Left hindlimb (tissue), 1 donor: ENCODE results near the gene ENTPD6.
"Not testable (repeated sequence)": the region's sequence is repeated elsewhere in the genome, so short reads cannot be mapped to it uniquely, and the experiment has no call there.

Experiments used
- DNase-seq: peaks from one replicate; pipeline ENCODE4 v3.0.0-alpha.2; 2018

Gene ENTPD6

DNA sequence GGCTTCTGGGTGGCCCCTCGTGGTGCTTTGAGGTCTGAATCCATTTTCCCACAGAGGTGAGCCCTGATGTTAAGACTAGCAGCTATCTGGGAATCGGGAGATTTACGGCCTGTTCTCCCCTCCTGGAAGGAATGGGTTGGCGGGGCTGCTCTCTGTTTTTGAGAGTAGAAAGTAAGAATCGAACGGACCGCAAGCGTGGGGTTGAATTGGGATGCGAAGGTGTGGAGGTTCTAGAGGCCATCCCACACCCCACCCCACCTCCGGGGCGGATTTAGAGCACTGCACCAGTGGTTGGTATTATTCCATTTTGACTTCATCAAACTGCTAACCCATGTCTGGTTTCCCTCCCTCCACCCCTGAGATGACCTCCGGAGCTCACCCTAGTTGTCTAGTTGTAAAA lies 63.8 kb downstream of the ENTPD6 start:
- no peak for DNase-seq

DNA sequence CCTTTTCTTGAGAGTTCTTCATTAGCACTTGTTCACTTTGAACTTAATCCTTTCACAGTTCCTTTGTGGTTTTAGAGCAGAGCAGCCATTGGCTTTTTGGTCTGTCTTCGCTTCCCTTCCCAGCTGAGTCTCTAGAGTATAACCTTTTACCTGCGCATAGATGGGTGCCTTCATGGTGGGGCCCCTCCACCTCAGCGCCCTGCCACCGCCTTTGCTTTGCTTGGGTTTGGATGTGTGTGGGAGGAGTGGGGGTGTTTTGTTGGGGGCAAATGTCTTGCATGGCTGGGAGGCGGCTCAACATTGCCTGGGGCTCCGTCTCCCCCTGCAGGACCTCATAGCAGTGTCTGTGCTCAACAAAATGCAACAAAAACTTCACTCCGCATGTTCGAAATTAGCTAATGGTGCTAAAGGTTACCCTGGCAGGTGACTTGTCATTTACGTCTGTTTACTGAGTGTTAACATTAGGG lies 64.3 kb downstream of the ENTPD6 start:
- no peak for DNase-seq

DNA sequence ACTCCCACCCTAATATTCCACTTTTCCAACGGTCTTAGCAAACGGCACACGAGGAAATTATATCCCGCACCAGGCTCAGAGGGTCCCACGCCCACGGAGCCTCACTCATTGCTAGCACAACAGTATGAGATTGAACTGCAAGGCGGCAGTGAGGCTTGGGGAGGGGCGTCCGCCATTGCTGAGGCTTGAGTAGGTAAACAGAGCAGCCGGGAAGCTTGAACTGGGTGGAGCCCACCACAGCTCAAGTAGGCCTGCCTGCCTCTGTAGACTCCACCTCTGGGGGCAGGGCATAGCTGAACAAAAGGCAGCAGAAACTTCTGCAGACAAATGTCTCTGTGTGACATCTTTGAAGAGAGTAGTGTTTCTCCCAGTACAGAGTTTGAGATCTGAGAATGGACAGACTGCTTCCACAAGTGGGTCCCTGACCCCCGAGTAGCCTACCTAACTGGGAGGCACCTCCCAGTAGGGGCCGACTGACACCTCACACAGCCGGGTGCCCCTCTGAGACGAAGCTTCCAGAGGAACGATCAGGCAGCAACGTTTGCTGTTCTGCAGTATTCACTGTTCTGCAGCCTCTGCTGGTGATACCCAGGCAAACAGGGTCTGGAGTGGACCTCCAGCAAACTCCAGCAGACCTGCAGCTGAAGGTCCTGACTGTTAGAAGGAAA lies 65.4 kb downstream of the ENTPD6 start:
- DNase-seq = not testable (repeated sequence)

DNA sequence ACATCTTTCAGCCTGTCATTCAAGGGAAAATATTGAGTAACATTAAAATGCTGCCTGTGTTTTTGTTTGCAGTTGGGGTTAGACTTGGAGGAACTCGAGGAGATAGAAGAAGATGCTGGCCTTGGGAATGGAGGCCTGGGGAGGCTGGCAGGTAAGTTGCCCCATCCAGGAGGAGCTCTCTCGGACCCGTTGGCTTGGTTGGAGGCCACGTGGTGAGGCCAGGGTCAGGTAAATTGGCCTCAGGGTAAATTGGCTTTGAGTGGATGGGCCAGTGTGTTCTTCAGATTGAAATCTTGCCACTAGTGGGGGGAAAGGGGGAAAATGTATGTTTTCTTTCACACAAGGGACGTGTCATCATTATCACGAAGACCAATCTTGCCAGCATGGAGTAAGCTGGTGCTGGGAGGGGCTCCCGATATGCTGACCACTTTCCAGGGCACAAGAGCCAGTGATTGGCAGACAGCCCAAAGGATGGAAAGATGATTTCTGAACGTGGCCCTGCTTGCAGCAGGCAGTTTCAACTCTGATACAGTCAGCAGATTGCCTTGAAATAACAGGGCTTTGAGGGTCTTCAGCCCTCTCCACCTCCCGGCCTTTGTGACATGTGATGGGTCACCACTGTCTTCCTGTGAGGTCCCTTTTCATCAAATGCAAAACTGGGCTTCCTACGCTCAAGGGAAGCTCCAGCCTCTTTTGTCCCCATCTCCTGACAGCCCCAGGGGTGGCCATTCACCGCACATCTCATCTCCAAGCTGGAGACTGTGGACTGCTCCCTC lies 73.7 kb downstream of the ENTPD6 start:
- no peak for DNase-seq

DNA sequence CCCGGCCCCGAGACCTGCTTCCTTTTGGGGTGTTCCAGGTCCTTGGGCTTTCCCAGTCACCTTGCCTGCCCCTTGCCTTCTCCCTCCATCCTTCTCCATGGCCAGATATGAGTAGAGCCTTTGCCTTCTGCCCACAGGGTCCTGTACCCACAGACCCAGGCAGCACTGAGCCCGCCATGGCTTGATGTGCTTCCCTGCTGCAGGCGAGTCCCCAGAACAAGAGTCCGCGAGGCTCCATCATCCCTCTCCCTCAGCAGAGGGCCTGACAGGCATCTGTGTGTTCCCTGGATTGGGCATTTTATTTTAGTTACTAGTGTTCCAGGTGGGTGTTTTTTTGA lies 74.3 kb downstream of the ENTPD6 start:
- no peak for DNase-seq

DNA sequence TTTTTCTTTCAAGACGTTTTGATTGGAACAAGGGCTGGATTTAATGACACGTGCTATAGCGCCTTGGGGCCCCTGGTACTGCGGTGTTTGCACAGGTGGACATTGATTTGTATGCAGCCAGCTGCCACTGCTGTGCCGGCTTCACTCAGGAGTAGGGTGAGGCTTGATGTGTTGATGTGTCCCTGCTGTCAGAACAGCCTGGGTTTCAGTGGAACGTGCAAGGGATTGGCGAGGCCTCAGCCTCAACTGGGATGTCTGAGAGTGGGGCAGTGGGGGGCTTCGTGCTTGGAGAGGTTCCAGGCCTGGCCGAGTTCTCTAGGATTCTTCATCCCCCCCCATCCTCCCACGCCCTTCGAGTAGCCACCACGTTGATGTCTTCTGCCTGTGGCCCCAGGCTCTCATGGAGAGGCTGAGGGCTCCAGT lies 75.3 kb downstream of the ENTPD6 start:
- DNase-seq = no peak

DNA sequence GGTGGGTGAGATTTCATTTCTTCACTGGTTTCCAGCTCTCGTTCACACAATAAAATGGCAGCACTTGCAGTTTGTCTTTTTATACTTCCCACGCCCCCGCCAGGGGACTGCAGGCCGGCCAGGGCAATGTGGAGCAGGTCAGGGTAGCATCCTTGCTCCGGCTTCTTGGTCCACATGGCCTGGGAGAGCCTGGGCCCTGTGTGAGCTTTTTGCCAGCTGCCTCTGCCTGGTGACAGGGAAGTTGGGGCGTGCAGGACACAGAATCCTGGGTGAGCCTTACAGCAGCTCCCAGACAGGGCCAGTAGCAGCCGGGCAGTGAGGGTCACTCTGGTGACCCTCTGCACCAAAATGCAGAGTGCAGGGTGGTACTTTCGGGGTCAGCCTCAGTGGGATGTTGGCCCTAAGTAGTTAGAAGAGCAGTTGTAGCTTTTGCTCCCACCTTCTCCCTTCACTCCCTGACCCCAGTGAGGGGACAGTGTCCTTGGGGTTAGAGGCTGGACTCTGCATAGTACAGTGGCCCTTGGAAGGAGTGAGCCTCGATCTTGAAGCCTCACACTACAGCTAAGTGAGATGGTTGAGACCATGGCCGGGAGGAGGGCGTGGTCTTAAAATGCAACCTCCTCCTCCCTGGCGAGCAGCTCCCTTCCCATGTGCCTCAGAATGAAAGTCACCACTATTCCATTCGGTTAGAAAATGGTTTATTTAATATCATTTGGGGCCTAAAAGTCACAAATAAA lies 76.1 kb downstream of the ENTPD6 start:
- no peak for DNase-seq

DNA sequence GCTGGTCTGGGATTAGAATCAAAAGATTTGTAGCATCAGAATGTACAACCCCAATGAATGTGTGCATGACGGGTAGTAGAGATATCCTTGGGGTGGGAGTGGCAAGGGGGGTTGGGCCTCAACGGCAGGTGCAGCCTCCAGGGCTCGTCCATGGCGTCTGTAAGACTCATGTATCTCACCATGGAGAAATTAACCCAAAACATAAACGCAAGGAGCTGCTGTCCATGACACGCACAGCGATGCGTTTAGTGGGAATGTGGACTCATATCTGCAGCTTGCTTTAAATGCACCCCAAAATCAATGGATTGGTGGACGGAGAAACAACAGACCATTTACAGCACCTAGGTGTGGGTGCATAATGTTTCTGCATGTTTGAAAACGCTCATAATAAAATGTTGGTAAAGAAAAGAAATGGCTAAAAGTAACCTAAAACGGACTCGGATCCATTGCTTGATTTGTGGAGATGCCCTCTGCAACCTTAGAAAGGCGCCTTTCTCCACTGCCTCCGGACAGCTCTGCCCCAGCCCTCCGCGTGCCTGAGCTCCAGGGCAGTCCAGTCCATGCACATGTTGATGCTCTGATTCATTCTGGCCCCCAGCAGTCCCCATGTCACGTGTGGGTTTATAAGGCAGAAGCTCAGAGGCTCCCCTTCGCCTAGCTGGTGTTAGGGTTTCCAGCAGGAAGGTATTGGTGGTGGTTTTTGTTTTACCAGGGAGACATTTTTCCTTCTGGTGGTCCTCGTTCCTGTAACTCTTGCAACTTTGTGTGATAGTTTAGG lies 76.9 kb downstream of the ENTPD6 start:
- DNase-seq = no peak

DNA sequence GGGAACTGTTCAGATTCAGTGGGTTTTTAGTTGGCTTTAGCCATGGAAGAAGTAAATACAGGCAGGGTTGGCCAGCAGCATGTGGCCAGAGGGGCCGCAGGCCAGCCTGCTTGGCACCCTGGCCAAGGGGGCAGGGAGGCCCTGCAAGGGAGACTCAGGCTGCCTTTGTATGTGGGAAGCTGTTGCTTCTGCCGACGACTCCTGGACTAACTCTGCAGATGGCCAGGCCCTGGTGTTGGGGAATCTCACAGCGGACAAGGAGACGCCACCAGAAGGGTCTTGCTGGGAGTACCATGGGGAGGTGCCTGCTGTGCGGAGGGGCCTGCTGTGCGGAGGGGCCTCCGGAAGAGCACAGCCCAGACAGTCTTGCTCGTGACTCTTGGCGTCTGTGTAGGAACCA lies 77.5 kb downstream of the ENTPD6 start:
- no peak for DNase-seq

DNA sequence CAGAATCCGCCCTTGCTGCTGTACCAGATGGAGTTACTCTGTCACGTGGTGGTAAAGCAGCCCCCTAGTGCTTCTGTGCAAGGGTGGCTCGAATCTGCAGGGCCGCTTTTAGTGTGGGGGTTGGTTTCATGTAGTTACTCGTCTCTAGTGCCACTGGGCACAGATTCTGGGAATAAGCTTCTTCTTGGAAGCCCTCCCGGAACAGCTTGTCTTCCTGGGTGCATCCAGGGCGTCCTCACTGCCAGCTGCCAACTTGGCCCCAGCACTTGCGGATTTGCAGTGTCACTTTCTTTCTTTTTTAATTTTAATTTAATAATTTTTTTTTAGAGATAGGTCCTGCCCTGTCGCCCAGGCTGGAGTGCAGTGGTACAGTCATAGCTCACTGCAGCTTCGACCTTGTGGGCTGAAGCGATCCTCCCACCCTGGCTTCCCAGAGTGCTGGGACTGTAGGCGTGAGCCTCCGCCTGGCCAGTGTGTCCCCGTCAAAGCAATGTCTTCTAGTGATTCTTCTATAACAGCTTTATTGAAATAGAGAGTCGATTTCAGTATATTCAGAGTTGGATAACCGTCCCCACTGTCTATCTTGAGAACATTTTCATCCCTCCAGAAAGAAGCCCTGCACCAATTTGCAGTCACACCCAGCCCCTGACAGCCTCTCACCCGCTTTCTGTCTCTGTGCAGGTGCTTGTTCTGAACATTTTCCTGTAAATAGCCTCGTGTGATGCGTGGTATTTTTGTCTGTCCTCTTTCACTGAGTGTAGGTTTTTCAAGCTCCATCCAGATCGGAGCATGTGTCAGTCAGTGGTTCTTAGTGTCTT lies 78.2 kb downstream of the ENTPD6 start:
- DNase-seq = no peak

DNA sequence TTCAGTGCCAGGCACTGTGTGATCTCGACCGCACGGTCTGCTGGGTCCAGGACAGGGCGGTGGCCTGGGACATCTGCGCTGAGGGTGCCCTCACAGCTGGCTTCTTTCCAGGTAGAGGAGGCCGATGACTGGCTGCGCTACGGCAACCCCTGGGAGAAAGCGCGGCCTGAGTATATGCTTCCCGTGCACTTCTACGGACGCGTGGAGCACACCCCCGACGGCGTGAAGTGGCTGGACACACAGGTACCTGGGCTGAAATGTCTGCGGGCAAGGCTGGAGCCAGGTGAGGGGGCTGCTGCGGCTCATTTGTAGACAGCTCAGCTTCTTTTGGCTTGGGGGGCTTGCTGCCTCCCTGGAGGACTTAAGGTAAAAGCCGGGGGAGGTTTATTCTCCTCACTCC lies 79.0 kb downstream of the ENTPD6 start:
- no peak for DNase-seq

DNA sequence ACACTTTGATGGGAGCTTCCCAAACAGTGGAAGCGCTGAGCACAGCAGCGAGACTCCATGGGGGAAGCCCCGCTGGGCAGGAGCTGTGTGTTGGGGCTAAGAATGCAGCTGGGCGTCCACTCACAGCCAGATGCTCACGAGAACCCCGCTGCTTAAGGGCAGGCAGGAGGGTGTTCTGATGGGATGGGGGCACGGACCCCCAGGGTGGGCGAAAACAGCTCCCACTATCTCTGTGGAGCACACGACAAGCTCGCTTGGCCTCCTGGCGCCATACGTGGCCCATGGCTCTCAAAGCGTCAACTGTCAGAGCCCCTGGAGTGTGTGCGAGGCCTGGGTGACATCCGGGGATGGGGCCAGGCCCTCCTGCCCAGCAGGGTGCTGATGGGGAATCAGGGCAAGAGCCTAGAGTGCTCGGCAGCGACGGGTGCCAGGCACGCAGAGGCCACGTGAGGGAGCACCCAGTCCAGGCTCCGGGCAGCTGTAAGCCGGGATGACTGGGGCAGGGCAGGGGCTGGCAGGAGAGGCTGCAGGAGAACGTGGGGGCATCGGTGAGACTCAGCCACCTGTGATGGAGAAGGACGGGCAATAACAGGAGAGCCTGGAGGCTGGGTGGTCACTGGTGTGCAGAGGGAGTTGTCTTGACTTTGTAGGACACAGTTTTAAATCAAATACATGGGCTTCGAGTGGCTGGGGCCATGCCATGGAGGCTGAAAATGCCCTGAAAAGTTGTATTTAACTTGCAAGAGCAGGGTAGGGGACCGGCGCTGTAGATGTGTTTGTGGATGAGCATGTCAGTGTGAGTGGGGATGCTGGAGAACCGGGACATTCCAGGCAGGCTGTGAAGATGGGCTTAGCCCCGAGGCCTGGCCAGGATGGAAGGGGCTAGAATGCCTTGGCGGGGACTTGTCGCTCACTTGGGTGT lies 79.6 kb downstream of the ENTPD6 start:
- DNase-seq = no peak

DNA sequence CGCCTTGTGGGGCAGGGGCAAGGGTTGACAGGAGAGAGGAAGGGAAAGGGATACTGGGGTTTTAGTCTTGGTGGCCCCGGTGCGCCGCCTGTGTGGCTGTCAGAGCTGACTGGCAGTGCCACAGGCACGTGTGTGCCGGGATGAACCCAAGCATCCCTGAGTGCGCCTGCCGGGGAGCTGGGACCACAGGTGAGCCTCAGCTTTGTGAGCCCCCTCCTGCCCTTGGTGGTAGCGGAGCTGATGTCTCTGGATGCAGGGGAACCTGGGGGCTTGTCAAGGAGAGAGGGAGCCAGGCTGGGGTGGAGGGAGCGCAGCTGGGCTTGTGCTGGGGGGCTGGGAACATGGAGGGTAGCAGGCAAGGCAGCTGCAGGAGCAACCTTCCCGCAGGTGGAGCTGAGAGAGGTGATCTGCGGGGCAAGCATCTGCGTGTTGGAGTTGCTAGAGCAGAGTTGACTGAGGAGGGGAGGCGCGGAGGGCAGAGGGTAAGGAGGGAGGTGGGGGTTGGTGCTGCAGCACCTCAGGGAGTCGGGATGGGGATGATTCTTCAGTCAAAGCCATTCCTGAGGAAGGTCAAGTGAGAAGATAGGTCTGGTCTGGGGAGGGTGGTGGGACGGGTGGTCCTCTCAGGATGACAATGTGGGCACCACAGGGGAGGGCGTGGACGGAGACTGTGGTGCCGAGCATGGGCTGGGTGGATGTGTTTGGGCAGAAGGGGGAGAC lies 80.5 kb downstream of the ENTPD6 start:
- no peak for DNase-seq
